HCT116 (cell line): ENCODE measurements around the gene TCHH. TPM values are rescaled to one million over a fixed set of nuclear protein-coding genes. Genes with fewer than 3 reads are reported as not detected.

ENCODE experiments used
- ATAC-seq: fragments of 200-7000 bp; cut with Tn5 transposase; 2 replicates; pipeline ENCODE4 v1.9.1; 2020; ENCODE audit warnings: mild to moderate bottlenecking, moderate library complexity
- BruUV-seq: library from RNA; stranded (reverse); fragments of 400-500 nt; replicated peaks from 2 replicates; lab custom pipeline; 2021; lab: Mats Ljungman, UMichigan
- CTCF ChIA-PET: fragments of 300-600 bp; sonication (Branson Sonifier 250); formaldehyde crosslinking; loops from one replicate; lab custom pipeline; 2021; ENCODE audit warnings: antibody characterized with exemption; lab: Charles Lee
- POLR2A ChIA-PET: fragments of 300-600, 350-600 bp; sonication (Branson Sonifier 250); formaldehyde crosslinking; loops from one replicate; lab custom pipeline; 2021; ENCODE audit warnings: antibody characterized with exemption; lab: Charles Lee
- RAD21 ChIA-PET, 2 experiments: fragments of 300-600 bp; sonication (Branson Sonifier 250); formaldehyde crosslinking; loops; one replicate each; lab custom pipeline; 2023; ENCODE audit warnings: low total read pairs in 2 of 2; ENCODE audit not compliant: uncharacterized antibody in 2 of 2, unreplicated experiment in 2 of 2, low non-redundant PET in 1 of 2; lab: Charles Lee
- DNase-seq: peaks from one replicate; pipeline ENCODE4 v3.0.0-alpha.2; 2010; ENCODE audit warnings: low read depth, low spot score
- H2AFZ ChIP-seq: fragments of 200-600 bp; shearing (Covaris generic), sonication (generic); 2 replicates; pipeline ENCODE4 v1.6.1; 2017; ENCODE audit warnings: low read depth, mixed run types, mixed read lengths, antibody characterized with exemption, low read length; ENCODE audit not compliant: poor library complexity, severe bottlenecking
- H3K27ac ChIP-seq: 2 replicates; pipeline ENCODE4 v1.5.1; 2012; ENCODE audit warnings: low read depth, low read length
- H3K27me3 ChIP-seq: fragments of 200-600 bp; sonication (generic); 2 replicates; pipeline ENCODE4 v1.6.1; 2016; ENCODE audit warnings: mixed run types, low read length, mixed read lengths; ENCODE audit not compliant: insufficient read depth
- H3K36me3 ChIP-seq, 2 experiments: fragments of 200-500 bp in 1 of 2; fragments of 200-600 bp in 1 of 2; sonication (Bioruptor generic) in 1 of 2; sonication (generic) in 1 of 2; 2 replicates each; pipeline versions ENCODE4 v1.5.1 to v1.6.1; 2014 to 2016; ENCODE audit warnings: low read length in 2 of 2, inconsistent platforms in 1 of 2, mixed read lengths in 1 of 2, mixed run types in 1 of 2; ENCODE audit not compliant: insufficient read depth in 2 of 2, control insufficient read depth in 1 of 2
- H3K4me1 ChIP-seq, 2 experiments: fragments of 200-600 bp in 1 of 2; sonication (generic) in 1 of 2; 2 replicates each; pipeline versions ENCODE4 v1.5.1 to v1.6.1; 2012 to 2017; ENCODE audit warnings: low read length in 2 of 2, inconsistent platforms in 1 of 2, mild to moderate bottlenecking in 1 of 2, mixed read lengths in 1 of 2, mixed run types in 1 of 2, moderate library complexity in 1 of 2; ENCODE audit not compliant: insufficient read depth in 2 of 2, control insufficient read depth in 1 of 2
- H3K4me2 ChIP-seq: fragments of 200-600 bp; sonication (generic); 2 replicates; pipeline ENCODE4 v1.6.1; 2017; ENCODE audit warnings: mixed run types, low read length, mixed read lengths
- H3K4me3 ChIP-seq, 2 experiments: fragments of 200-600 bp in 1 of 2; sonication (generic) in 1 of 2; replicated peaks in 1 of 2; 2 replicates each; pipeline ENCODE4 v1.5.1; 2011 to 2016; ENCODE audit warnings: low read length in 2 of 2, control low read depth in 1 of 2, low read depth in 1 of 2, mild to moderate bottlenecking in 1 of 2, mixed read lengths in 1 of 2, mixed run types in 1 of 2
- H3K79me2 ChIP-seq: fragments of 200-600 bp; sonication (generic); 2 replicates; pipeline ENCODE4 v1.6.1; 2017; ENCODE audit warnings: mild to moderate bottlenecking, mixed run types, low read length, moderate library complexity, mixed read lengths; ENCODE audit not compliant: insufficient read depth
- H3K9ac ChIP-seq: fragments of 200-600 bp; sonication (generic); 2 replicates; pipeline ENCODE4 v1.6.1; 2016; ENCODE audit warnings: low read length, mixed read lengths
- H3K9me2 ChIP-seq: fragments of 200-600 bp; sonication (generic), shearing (Covaris generic); 2 replicates; pipeline ENCODE4 v1.6.1; 2017; ENCODE audit warnings: mixed run types, mild to moderate bottlenecking, moderate library complexity; ENCODE audit not compliant: insufficient read depth
- H3K9me3 ChIP-seq, 2 experiments: fragments of 200-500 bp in 1 of 2; fragments of 200-600 bp in 1 of 2; sonication (Bioruptor generic) in 1 of 2; sonication (generic) in 1 of 2; 2 replicates each; pipeline ENCODE4 v1.6.1; 2014 to 2017; ENCODE audit warnings: low read length in 2 of 2, mixed read lengths in 2 of 2, inconsistent platforms in 1 of 2, low read depth in 1 of 2, mild to moderate bottlenecking in 1 of 2, mixed run types in 1 of 2, moderate library complexity in 1 of 2; ENCODE audit not compliant: control insufficient read depth in 1 of 2, insufficient read depth in 1 of 2
- H4K20me1 ChIP-seq: fragments of 200-600 bp; sonication (generic), shearing (Covaris generic); 2 replicates; pipeline ENCODE4 v1.6.1; 2017; ENCODE audit warnings: mixed run types, mild to moderate bottlenecking, moderate library complexity; ENCODE audit not compliant: insufficient read depth
- CEBPB ChIP-seq: IDR thresholded peaks from 2 replicates; pipeline ENCODE4 v1.6.1; 2012; ENCODE audit warnings: low read depth
- FOSL1 ChIP-seq: IDR thresholded peaks from 2 replicates; pipeline ENCODE4 v1.6.1; 2012; ENCODE audit warnings: low read depth
- POLR2A ChIP-seq: IDR thresholded peaks from 2 replicates; pipeline ENCODE4 v1.7.0; 2011; ENCODE audit warnings: borderline replicate concordance; ENCODE audit not compliant: insufficient read depth, insufficient read length; ENCODE audit errors: extremely low read depth
- RAD21 ChIP-seq: IDR thresholded peaks from 2 replicates; pipeline ENCODE4 v1.6.1; 2012; ENCODE audit warnings: low read depth, mild to moderate bottlenecking
- SIN3A ChIP-seq: IDR thresholded peaks from 2 replicates; pipeline ENCODE4 v1.6.1; 2012; ENCODE audit warnings: low read depth
- SP1 ChIP-seq: IDR thresholded peaks from 2 replicates; pipeline ENCODE4 v1.6.1; 2012; ENCODE audit warnings: low read depth
- SRF ChIP-seq: IDR thresholded peaks from 2 replicates; pipeline ENCODE4 v1.6.1; 2012; ENCODE audit warnings: low read depth
- YY1 ChIP-seq: IDR thresholded peaks from 2 replicates; pipeline ENCODE4 v1.6.1; 2011; ENCODE audit warnings: low read length, low read depth, moderate library complexity, mild to moderate bottlenecking; ENCODE audit not compliant: insufficient replicate concordance; ENCODE audit errors: extremely low read depth
- ZNF274 ChIP-seq: fragments of 200-500 bp; sonication (Bioruptor generic); IDR thresholded peaks from 2 replicates; pipeline ENCODE4 v1.6.1; 2014; ENCODE audit warnings: mild to moderate bottlenecking, low read depth, low read length, inconsistent platforms
- intact Hi-C: fragments of 100-400 bp; cut with micrococcal nuclease; formaldehyde crosslinking; loops from 2 replicates; pipeline ENCODE4 v1.10.0; 2022
- total RNA-seq: library from RNA; stranded (reverse); gene quantifications from one replicate; pipeline ENCODE4 v1.2.1, GENCODE V29; 2021; ENCODE audit not compliant: unreplicated experiment
- TF ChIP-seq, protein P1 (sequence below), 3 experiments: fragments of 200-600 bp in 1 of 3; sonication (generic) in 1 of 3; IDR thresholded peaks in 2 of 3; conservative IDR thresholded peaks in 1 of 3; 2 replicates each; pipeline ENCODE4 v1.5.1; 2012 to 2017; ENCODE audit warnings: low read depth in 2 of 3, low read length in 2 of 3, antibody characterized with exemption in 1 of 3, borderline replicate concordance in 1 of 3, control low read depth in 1 of 3, mild to moderate bottlenecking in 1 of 3, mixed read lengths in 1 of 3, mixed run types in 1 of 3, moderate library complexity in 1 of 3; ENCODE audit not compliant: insufficient read depth in 1 of 3

TCHH gene
- total RNA-seq, 1 experiment from 2014 or later: 0.02 TPM

DNA sequence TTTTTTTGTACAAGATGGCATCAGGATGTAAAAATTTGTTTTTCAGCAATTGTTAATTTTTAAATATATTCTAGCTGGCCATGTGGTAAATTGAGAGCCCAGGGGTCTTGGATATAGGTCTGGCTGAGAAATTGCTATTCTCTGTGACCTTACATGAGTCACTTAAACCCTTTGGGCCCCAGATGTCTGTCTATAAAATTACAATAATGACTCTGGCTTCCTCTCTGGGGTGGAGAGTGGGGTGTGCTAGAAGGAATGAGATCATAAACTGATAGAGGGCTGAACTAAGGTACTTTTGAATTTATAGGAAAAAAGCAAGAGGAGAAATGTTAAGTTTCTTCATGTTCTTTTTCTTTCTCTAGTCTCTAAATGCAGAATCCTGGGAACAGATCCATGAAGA lies 12.4 kb upstream of the TCHH start (continued):
- TF ChIP-seq, protein P1, sequence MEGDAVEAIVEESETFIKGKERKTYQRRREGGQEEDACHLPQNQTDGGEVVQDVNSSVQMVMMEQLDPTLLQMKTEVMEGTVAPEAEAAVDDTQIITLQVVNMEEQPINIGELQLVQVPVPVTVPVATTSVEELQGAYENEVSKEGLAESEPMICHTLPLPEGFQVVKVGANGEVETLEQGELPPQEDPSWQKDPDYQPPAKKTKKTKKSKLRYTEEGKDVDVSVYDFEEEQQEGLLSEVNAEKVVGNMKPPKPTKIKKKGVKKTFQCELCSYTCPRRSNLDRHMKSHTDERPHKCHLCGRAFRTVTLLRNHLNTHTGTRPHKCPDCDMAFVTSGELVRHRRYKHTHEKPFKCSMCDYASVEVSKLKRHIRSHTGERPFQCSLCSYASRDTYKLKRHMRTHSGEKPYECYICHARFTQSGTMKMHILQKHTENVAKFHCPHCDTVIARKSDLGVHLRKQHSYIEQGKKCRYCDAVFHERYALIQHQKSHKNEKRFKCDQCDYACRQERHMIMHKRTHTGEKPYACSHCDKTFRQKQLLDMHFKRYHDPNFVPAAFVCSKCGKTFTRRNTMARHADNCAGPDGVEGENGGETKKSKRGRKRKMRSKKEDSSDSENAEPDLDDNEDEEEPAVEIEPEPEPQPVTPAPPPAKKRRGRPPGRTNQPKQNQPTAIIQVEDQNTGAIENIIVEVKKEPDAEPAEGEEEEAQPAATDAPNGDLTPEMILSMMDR (IDR thresholded peaks at IDR 0.05 in 2 of 3, conservative IDR thresholded peaks at IDR 0.05 in 1 of 3; ENCODE audit: borderline replicate concordance in 1 of 3, insufficient read depth in 1 of 3, low read depth in 2 of 3, low read length in 2 of 3): no peak
- TF ChIP-seq CEBPB: no peak
- no peak for TF ChIP-seq ZNF274
- TF ChIP-seq POLR2A: no peak
- no peak for TF ChIP-seq SRF
- no peak for TF ChIP-seq FOSL1

DNA sequence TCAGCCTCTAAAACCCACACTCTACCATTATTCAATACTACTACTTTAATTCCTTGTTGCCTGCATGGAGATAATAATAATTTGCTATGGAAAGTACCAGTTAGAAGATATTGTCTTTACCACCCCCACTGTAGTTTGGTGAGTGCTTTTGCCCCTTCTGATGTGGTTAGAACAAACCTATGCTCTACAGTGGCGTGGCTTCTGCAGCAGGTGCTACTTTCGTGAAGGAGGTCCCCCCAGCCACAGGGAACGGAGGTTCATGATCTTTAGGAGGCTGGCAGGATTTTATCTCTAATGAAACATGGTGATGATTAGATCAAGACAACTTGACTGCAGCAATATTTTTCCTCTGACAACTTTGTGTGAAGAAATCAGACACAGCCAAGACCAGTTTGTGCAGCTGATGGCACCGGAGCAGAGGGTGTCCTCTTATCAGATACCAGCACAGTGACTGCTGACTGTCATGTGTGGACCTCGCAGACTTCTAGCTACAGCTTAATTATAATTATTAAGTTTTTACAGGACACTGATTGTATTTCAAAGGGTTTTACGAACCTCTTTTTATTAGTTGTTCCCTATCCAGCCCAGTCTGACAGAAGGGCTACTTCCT lies 10.7 kb upstream of the TCHH start:
- no peaks in the 10 kb centered on the region for H3K79me2 ChIP-seq
- no TSS peak for BruUV-seq
- peaks cover 40% of the 10 kb centered on the region; the same call in 1 of the 2 replicates for H3K27me3 ChIP-seq
- H4K20me1 ChIP-seq: no peaks in the 10 kb centered on the region
- ChIA-PET POLR2A (no interaction called here), CTCF (no interaction called here)
- H3K4me2 ChIP-seq: no peak overlapping the region
- ATAC-seq: no peak
- H3K9me2 ChIP-seq: no peaks in the 10 kb centered on the region
- no peaks in the 10 kb centered on the region for H3K36me3 ChIP-seq
- H3K9me3 ChIP-seq: no peaks in the 10 kb centered on the region
- intact Hi-C loops: no loop called here
- H3K4me1 ChIP-seq: no peaks in the 10 kb centered on the region
- no peak overlapping the region for H3K27ac ChIP-seq
- H3K4me3 ChIP-seq: no peak overlapping the region
- TF ChIP-seq RAD21 (no peak), SIN3A (no peak), POLR2A (no peak), CEBPB (no peak), SRF (no peak), YY1 (no peak), SP1 (no peak)
- TF ChIP-seq, all 23 proteins: peak for 0
- DNase-seq: no peak
- RAD21 ChIA-PET: no interaction called here
- Histone ChIP-seq H3K9ac (no peak overlapping the region), H2AFZ (no peak overlapping the region)
